Right atrium auricular region (tissue), 2 donors: ENCODE data around the gene SYT1. TPM values are rescaled to one million over a fixed set of nuclear protein-coding genes. Genes with fewer than 3 reads are reported as not detected.

Experiments used
- DNase-seq: peaks from one replicate; pipeline ENCODE4 v3.0.0-alpha.2; 2019; ENCODE audit warnings: low spot score
- H3K27ac ChIP-seq, 2 donors: fragments of 200-600 bp; sonication (generic); 1 replicate in 1 of 2; 2 replicates in 1 of 2; pipeline ENCODE4 v1.5.1; 2016 to 2019
- H3K27me3 ChIP-seq, 2 donors: fragments of 200-600 bp; sonication (generic); one replicate each; pipeline versions ENCODE4 v1.5.1 to v1.6.0; 2017 to 2019
- H3K36me3 ChIP-seq: fragments of 200-600 bp; sonication (generic); one replicate; pipeline ENCODE4 v1.5.1; 2016
- H3K4me1 ChIP-seq, 2 donors: fragments of 200-600 bp; sonication (generic); one replicate each; pipeline versions ENCODE4 v1.5.1 to v1.6.0; 2017 to 2019
- H3K4me3 ChIP-seq, 2 donors: fragments of 200-600 bp; sonication (generic); 1 replicate in 1 of 2; 2 replicates in 1 of 2; pipeline ENCODE4 v1.5.1; 2017 to 2019; ENCODE audit warnings: mild to moderate bottlenecking in 1 of 2, moderate library complexity in 1 of 2
- H3K9me3 ChIP-seq, 2 donors: fragments of 200-600 bp; sonication (generic); one replicate each; pipeline ENCODE4 v1.5.1; 2019
- CTCF ChIP-seq, 2 donors: fragments of 200-600 bp; sonication (generic); IDR thresholded peaks; one replicate each; pipeline ENCODE4 v1.5.1; 2019; ENCODE audit warnings: antibody characterized with exemption in 2 of 2
- total RNA-seq, 2 donors: library from RNA; depleted of rRNA; stranded (reverse); fragments of >200 nt; gene quantifications; one replicate each; pipeline ENCODE4 v1.1.0, GENCODE V29; 2016

Gene SYT1
- total RNA-seq, 2 donors from 2014 or later, result 0.16 TPM; not detected in 1

GRCh38 chr12:79067977-79068376, 203.4 kb downstream of the SYT1 start:
- H3K9me3 ChIP-seq, result no peaks in the 10 kb centered on the region
- no peak for DNase-seq
- H3K27ac ChIP-seq, result no peak overlapping the region
- TF ChIP-seq CTCF (IDR thresholded peaks at IDR 0.05), result no peak
- no peak overlapping the region for H3K4me3 ChIP-seq
- H3K27me3 ChIP-seq, result no peaks in the 10 kb centered on the region
- H3K4me1 ChIP-seq, result no peaks in the 10 kb centered on the region
- H3K36me3 ChIP-seq, result no peaks in the 10 kb centered on the region

- no peak for TF ChIP-seq CTCF (IDR thresholded peaks at IDR 0.05)
- H3K4me1 ChIP-seq, result no peaks in the 10 kb centered on the region
These were observed 204.4 kb downstream of the SYT1 start for GRCh38 chr12:79069009-79069408.

GRCh38 chr12:79071498-79071897, 206.9 kb downstream of the SYT1 start:
- H3K4me1 ChIP-seq, result no peaks in the 10 kb centered on the region
- no peaks in the 10 kb centered on the region for H3K36me3 ChIP-seq
- H3K4me3 ChIP-seq, result no peak overlapping the region
- no peak overlapping the region for H3K27ac ChIP-seq
- no peaks in the 10 kb centered on the region for H3K27me3 ChIP-seq
- no peak for DNase-seq
- H3K9me3 ChIP-seq, result no peaks in the 10 kb centered on the region
- no peak for TF ChIP-seq CTCF (IDR thresholded peaks at IDR 0.05)

More at GRCh38 chr12:79069009-79069408, 204.4 kb downstream of the SYT1 start:
- no peak for DNase-seq
- H3K27me3 ChIP-seq, result no peaks in the 10 kb centered on the region
- no peaks in the 10 kb centered on the region for H3K9me3 ChIP-seq
- no peak overlapping the region for H3K27ac ChIP-seq
- no peaks in the 10 kb centered on the region for H3K36me3 ChIP-seq
- H3K4me3 ChIP-seq, result no peak overlapping the region

- H3K4me1 ChIP-seq, result no peaks in the 10 kb centered on the region
- TF ChIP-seq CTCF (IDR thresholded peaks at IDR 0.05), result no peak
- no peaks in the 10 kb centered on the region for H3K9me3 ChIP-seq
- H3K36me3 ChIP-seq, result no peaks in the 10 kb centered on the region
- no peak overlapping the region for H3K27ac ChIP-seq
- no peaks in the 10 kb centered on the region for H3K27me3 ChIP-seq
- no peak overlapping the region for H3K4me3 ChIP-seq
- DNase-seq, result no peak
These were observed 208.9 kb downstream of the SYT1 start for GRCh38 chr12:79073506-79073905.

GRCh38 chr12:79082595-79082994, 218.0 kb downstream of the SYT1 start:
- no peak overlapping the region for H3K27ac ChIP-seq
- H3K4me1 ChIP-seq, result no peaks in the 10 kb centered on the region
- no peaks in the 10 kb centered on the region for H3K27me3 ChIP-seq
- no peak for DNase-seq
- no peak overlapping the region for H3K4me3 ChIP-seq
- H3K36me3 ChIP-seq, result no peaks in the 10 kb centered on the region
- TF ChIP-seq CTCF (IDR thresholded peaks at IDR 0.05), result no peak
- H3K9me3 ChIP-seq, result no peaks in the 10 kb centered on the region

GRCh38 chr12:79083181-79083580, 218.6 kb downstream of the SYT1 start:
- no peak for TF ChIP-seq CTCF (IDR thresholded peaks at IDR 0.05)
- Histone ChIP-seq H3K36me3 (no peaks in the 10 kb centered on the region), H3K27me3 (no peaks in the 10 kb centered on the region), H3K4me1 (no peaks in the 10 kb centered on the region), H3K27ac (no peak overlapping the region), H3K4me3 (no peak overlapping the region), H3K9me3 (no peaks in the 10 kb centered on the region)
- DNase-seq, result no peak
